Heart left ventricle (tissue), 13 donors: ENCODE data around the gene QRICH1.

Experiments used
- POLR2A ChIP-seq, 2 donors: fragments of 450-650 bp; IDR thresholded peaks; one replicate each; pipeline ENCODE4 v1.6.1; 2017; ENCODE audit warnings: antibody characterized with exemption in 2 of 2, mild to moderate bottlenecking in 2 of 2, moderate library complexity in 2 of 2
- TF ChIP-seq, protein P1 (sequence below), 12 donors: fragments of 200-600 bp; sonication (generic) in 4 of 12; IDR thresholded peaks; one replicate each; pipeline versions ENCODE4 v1.5.0 to v1.8.0; 2018 to 2022; ENCODE audit warnings: antibody characterized with exemption in 12 of 12, mild to moderate bottlenecking in 5 of 12
- donor health status: ischemic (EF 13 %, LVEDD 7.1; RV severe dilation, severe dysfunction).
- donor health status: DM: no; HTN: yes; CAD: no.
- donor health status: DM: no; HTN: no; CAD: no.
- donor health status: ischemic (EF 25% LVEDD 6.9; RV normal size, moderate dysfunction).
- donor health status: ischemic (EF 25% LVEDD 5.7; RV mildly dilated, moderate dysfunction).
- donor health status: ischemic (EF 35%, LVEDD 5.7; RV mildly dilated, moderate dysfunction).
- donor health status: nonischemic (EF 11% LVEDD 7.7; RV severe dilation, severe dysfunction).
- donor health status: DM: yes; HTN: yes; CAD: no.
- donor health status: PGD.
- donor health status: ischemic (EF 29% LVEDD 5.4; RV normal size, mild dysfunction).
- donor health status: nonischemic (EF 23%, LVEDD 6.1; RV moderate dilation, normal function).

DNA sequence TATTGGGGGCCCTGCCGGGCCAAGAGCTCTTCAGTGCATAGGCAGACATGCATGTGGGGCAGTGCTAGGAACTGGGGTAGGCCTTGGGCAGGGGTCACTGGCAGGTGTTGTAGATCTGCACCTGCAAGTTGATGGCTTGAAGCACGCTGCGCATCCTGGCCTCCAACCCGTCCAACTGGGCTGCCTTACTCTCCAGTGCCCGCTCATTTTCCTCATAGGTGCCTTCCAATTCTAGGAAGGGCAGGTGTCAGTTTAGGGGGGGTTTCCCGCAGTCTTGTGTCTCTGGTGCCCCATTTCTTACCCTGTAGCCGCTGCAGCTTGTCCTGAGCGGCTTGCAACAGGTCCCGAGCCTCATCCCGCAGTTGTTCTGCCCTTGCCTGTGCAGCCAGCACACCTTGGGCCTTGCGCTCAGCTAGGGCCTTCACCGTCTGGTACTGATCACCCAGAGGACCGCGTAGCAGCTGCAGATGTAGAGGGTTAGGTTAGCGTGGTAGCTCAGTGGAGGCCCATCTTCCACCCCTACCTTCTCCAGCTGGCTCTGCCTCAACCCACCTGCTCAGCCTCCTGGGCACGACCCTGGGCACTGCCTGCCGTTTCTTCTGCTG is 27.4 kb upstream of the QRICH1 start:
- TF ChIP-seq POLR2A (IDR thresholded peaks at IDR 0.05) = no peak
- TF ChIP-seq, protein P1, sequence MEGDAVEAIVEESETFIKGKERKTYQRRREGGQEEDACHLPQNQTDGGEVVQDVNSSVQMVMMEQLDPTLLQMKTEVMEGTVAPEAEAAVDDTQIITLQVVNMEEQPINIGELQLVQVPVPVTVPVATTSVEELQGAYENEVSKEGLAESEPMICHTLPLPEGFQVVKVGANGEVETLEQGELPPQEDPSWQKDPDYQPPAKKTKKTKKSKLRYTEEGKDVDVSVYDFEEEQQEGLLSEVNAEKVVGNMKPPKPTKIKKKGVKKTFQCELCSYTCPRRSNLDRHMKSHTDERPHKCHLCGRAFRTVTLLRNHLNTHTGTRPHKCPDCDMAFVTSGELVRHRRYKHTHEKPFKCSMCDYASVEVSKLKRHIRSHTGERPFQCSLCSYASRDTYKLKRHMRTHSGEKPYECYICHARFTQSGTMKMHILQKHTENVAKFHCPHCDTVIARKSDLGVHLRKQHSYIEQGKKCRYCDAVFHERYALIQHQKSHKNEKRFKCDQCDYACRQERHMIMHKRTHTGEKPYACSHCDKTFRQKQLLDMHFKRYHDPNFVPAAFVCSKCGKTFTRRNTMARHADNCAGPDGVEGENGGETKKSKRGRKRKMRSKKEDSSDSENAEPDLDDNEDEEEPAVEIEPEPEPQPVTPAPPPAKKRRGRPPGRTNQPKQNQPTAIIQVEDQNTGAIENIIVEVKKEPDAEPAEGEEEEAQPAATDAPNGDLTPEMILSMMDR (IDR thresholded peaks at IDR 0.05) = no peak
